Naive thymus-derived CD4-positive, alpha-beta T cell (primary cell): ENCODE data around the gene MED13L. TPM values are rescaled to one million over a fixed set of nuclear protein-coding genes. Genes with fewer than 3 reads are reported as not detected.
"Not testable (repeated sequence)": the region's sequence is repeated elsewhere in the genome, so short reads cannot be mapped to it uniquely, and the experiment has no call there.

Experiments
- ATAC-seq: fragments of 150-1000 bp; cut with Tn5 transposase; 2 replicates; pipeline ENCODE4 v1.10.0; 2021; ENCODE audit warnings: mild to moderate bottlenecking, moderate library complexity
- CTCF ChIA-PET: fragments of 350-600 bp; sonication (Branson Sonifier 250); formaldehyde crosslinking; loops from one replicate; lab custom pipeline; 2021; ENCODE audit warnings: antibody characterized with exemption; lab: Charles Lee
- POLR2A ChIA-PET: fragments of 350-600 bp; sonication (Branson Sonifier 250); formaldehyde crosslinking; loops from one replicate; lab custom pipeline; 2021; ENCODE audit warnings: antibody characterized with exemption, inconsistent platforms; lab: Charles Lee
- DNase-seq, 9 donors: peaks; one replicate each; pipeline versions ENCODE4 v3.0.0 to v3.0.0-alpha.2; 2020 to 2022; ENCODE audit warnings: mixed read lengths in 1 of 9
- H3K27ac ChIP-seq: one replicate; pipeline ENCODE4 v1.7.0; 2013; ENCODE audit warnings: mild to moderate bottlenecking, low read depth, low read length, moderate library complexity
- H3K27me3 ChIP-seq, 2 donors: one replicate each; pipeline ENCODE4 v1.7.0; 2013; ENCODE audit warnings: low read length in 2 of 2, mild to moderate bottlenecking in 2 of 2, moderate library complexity in 2 of 2; ENCODE audit not compliant: control insufficient read depth in 2 of 2, insufficient read depth in 2 of 2
- H3K36me3 ChIP-seq, 3 experiments: 1 replicate in 2 of 3; 2 replicates in 1 of 3; pipeline ENCODE4 v1.7.0; 2013; ENCODE audit warnings: low read length in 3 of 3, mild to moderate bottlenecking in 3 of 3, moderate library complexity in 1 of 3; ENCODE audit not compliant: insufficient read depth in 3 of 3, control insufficient read depth in 2 of 3
- H3K4me1 ChIP-seq, 2 donors: one replicate each; pipeline ENCODE4 v1.7.0; 2013; ENCODE audit warnings: low read length in 2 of 2, mild to moderate bottlenecking in 2 of 2, moderate library complexity in 1 of 2; ENCODE audit not compliant: control insufficient read depth in 2 of 2, insufficient read depth in 2 of 2
- H3K4me3 ChIP-seq: 2 replicates; pipeline ENCODE4 v1.7.0; 2013; ENCODE audit warnings: mild to moderate bottlenecking, low read length
- H3K9me3 ChIP-seq, 3 experiments: 1 replicate in 2 of 3; 2 replicates in 1 of 3; pipeline ENCODE4 v1.7.0; 2013; ENCODE audit warnings: low read length in 3 of 3; ENCODE audit not compliant: control insufficient read depth in 2 of 3
- H3K27ac Mint-ChIP-seq, 9 donors: one replicate each; pipeline ENCODE4 v1.8.0; 2020 to 2022; ENCODE audit warnings: mixed read lengths in 9 of 9, mild to moderate bottlenecking in 8 of 9, moderate library complexity in 5 of 9, inconsistent platforms in 2 of 9
- H3K27me3 Mint-ChIP-seq, 5 donors: one replicate each; pipeline ENCODE4 v1.8.0; 2021 to 2022; ENCODE audit warnings: mixed read lengths in 5 of 5, mild to moderate bottlenecking in 1 of 5
- H3K36me3 Mint-ChIP-seq, 5 donors: one replicate each; pipeline ENCODE4 v1.8.0; 2020 to 2022; ENCODE audit warnings: mixed read lengths in 5 of 5, mild to moderate bottlenecking in 3 of 5, inconsistent platforms in 1 of 5
- H3K4me1 Mint-ChIP-seq, 7 donors: one replicate each; pipeline ENCODE4 v1.8.0; 2020 to 2022; ENCODE audit warnings: mixed read lengths in 7 of 7, mild to moderate bottlenecking in 3 of 7, inconsistent platforms in 1 of 7
- H3K4me3 Mint-ChIP-seq, 10 donors: one replicate each; pipeline ENCODE4 v1.8.0; 2020 to 2022; ENCODE audit warnings: mild to moderate bottlenecking in 10 of 10, mixed read lengths in 10 of 10, moderate library complexity in 6 of 10, inconsistent platforms in 2 of 10
- H3K9me3 Mint-ChIP-seq, 11 donors: one replicate each; pipeline ENCODE4 v1.8.0; 2020 to 2022; ENCODE audit warnings: mixed read lengths in 11 of 11, mild to moderate bottlenecking in 4 of 11, inconsistent platforms in 1 of 11, moderate library complexity in 1 of 11
- intact Hi-C, 2 donors: fragments of 100-400 bp; cut with micrococcal nuclease; formaldehyde crosslinking; loops; one replicate each; pipeline ENCODE4 v1.15.1; 2023
- polyA plus RNA-seq, 2 donors: library from polyadenylated mRNA; unstranded; fragments of 300-500 nt; fragmentation: Illumina TruSeq; gene quantifications; one replicate each; pipeline ENCODE4 v1.2.3, GENCODE V29; 2021
- total RNA-seq, 6 experiments: library from RNA in 5 of 6; stranded (reverse) in 5 of 6; gene quantifications; 1 replicate in 5 of 6; 2 replicates in 1 of 6; pipeline ENCODE4 v1.2.3 and lab custom pipeline; 2021 to 2026

The MED13L gene
- total and polyA plus RNA-seq, 7 experiments from 2014 or later, result 8.3 to 283 (median 155) TPM

GRCh38 chr12:115979351-115979750, 298.1 kb downstream of the MED13L start:
- no peak overlapping the region for H3K27ac ChIP-seq
- ATAC-seq (no peak), DNase-seq (no peak)
- peaks cover 12 to 61% (median 14%) of the 10 kb centered on the region in 5 donors for H3K36me3 Mint-ChIP-seq
- H3K4me1 Mint-ChIP-seq, result peaks cover 0 to 6% (median 0%) of the 10 kb centered on the region in 7 donors
- H3K27ac Mint-ChIP-seq, result no peak overlapping the region
- no peak overlapping the region for H3K4me3 Mint-ChIP-seq
- H3K36me3 ChIP-seq, result peaks cover 7 to 51% (median 17%) of the 10 kb centered on the region in 3 experiments
- H3K9me3 ChIP-seq, result no peaks in the 10 kb centered on the region
- ChIA-PET CTCF (interaction anchor here (1.2 kb wide), 1 partner anchor 729 kb away, joined by 3 read pairs; no protein-coding TSS in a partner anchor), POLR2A (interaction anchor here (0.6 kb wide), 2 partner anchors 558 to 1062 kb away, joined by 3 to 5 read pairs; no protein-coding TSS in a partner anchor)
- no peaks in the 10 kb centered on the region for H3K9me3 Mint-ChIP-seq
- H3K4me3 ChIP-seq, result no peak overlapping the region
- H3K27me3 Mint-ChIP-seq, result no peaks in the 10 kb centered on the region
- no peaks in the 10 kb centered on the region for H3K27me3 ChIP-seq
- H3K4me1 ChIP-seq, result no peaks in the 10 kb centered on the region
- intact Hi-C loops, result no loop called here

GRCh38 chr12:115976829-115977228, 300.7 kb downstream of the MED13L start:
- CTCF ChIA-PET, intact Hi-C loops, H3K27me3 Mint-ChIP-seq, H3K4me3 Mint-ChIP-seq, H3K4me1 ChIP-seq, H3K9me3 ChIP-seq, H3K9me3 Mint-ChIP-seq, H3K4me3 ChIP-seq, ATAC-seq, POLR2A ChIA-PET, H3K27ac ChIP-seq, H3K27me3 ChIP-seq, DNase-seq: not testable (repeated sequence)
- H3K36me3 ChIP-seq, result peaks cover 7 to 47% (median 9%) of the 10 kb centered on the region in 3 experiments
- Mint-ChIP-seq H3K36me3 (peaks cover 13 to 60% (median 15%) of the 10 kb centered on the region in 5 donors), H3K27ac (peak overlapping the region in 1 of 9 donors; percentile 8), H3K4me1 (peaks cover 0 to 16% (median 1%) of the 10 kb centered on the region in 7 donors)

- Mint-ChIP-seq H3K4me1 (peaks cover 0 to 11% (median 3%) of the 10 kb centered on the region in 7 donors), H3K27me3 (no peaks in the 10 kb centered on the region), H3K4me3 (no peak overlapping the region), H3K9me3 (no peaks in the 10 kb centered on the region), H3K27ac (peak overlapping the region in 3 of 9 donors; percentile 1 to 38 (median 4)), H3K36me3 (peaks cover 19 to 65% (median 26%) of the 10 kb centered on the region in 5 donors)
- peaks cover 1 to 54% (median 8%) of the 10 kb centered on the region in 3 experiments for H3K36me3 ChIP-seq
- DNase-seq, result no peak
- CTCF ChIA-PET, result no interaction called here
- POLR2A ChIA-PET, result no interaction called here
- H3K4me1 ChIP-seq, result no peaks in the 10 kb centered on the region
- H3K27ac ChIP-seq, result no peak overlapping the region
- no peaks in the 10 kb centered on the region for H3K27me3 ChIP-seq
- ATAC-seq, result no peak
- intact Hi-C loops, result no loop called here
- no peaks in the 10 kb centered on the region for H3K9me3 ChIP-seq
- no peak overlapping the region for H3K4me3 ChIP-seq
Observed at GRCh38 chr12:115975411-115975810, 302.1 kb downstream of the MED13L start.

- H3K4me1 ChIP-seq, result no peaks in the 10 kb centered on the region
- DNase-seq (no peak), ATAC-seq (no peak)
- Mint-ChIP-seq H3K27ac (peak overlapping the region in 2 of 9 donors; percentile 12 to 50), H3K4me1 (peaks cover 0 to 11% (median 3%) of the 10 kb centered on the region in 7 donors), H3K4me3 (no peak overlapping the region), H3K27me3 (no peaks in the 10 kb centered on the region), H3K36me3 (peaks cover 16 to 63% (median 29%) of the 10 kb centered on the region in 5 donors), H3K9me3 (no peaks in the 10 kb centered on the region)
- POLR2A ChIA-PET, result interaction anchor here (0.6 to 0.7 kb wide), 2 partner anchors 17 to 22 kb away, joined by 4 to 5 read pairs; no protein-coding TSS in a partner anchor
- H3K4me3 ChIP-seq, result no peak overlapping the region
- intact Hi-C loops, result no loop called here
- peaks cover 0 to 55% (median 8%) of the 10 kb centered on the region in 3 experiments for H3K36me3 ChIP-seq
- H3K27ac ChIP-seq, result no peak overlapping the region
- H3K9me3 ChIP-seq, result no peaks in the 10 kb centered on the region
- CTCF ChIA-PET, result no interaction called here
- H3K27me3 ChIP-seq, result no peaks in the 10 kb centered on the region
Observed at GRCh38 chr12:115973968-115974724, 303.3 kb downstream of the MED13L start.

GRCh38 chr12:115973066-115973465, 304.4 kb downstream of the MED13L start:
- H3K36me3 Mint-ChIP-seq, result peaks cover 19 to 73% (median 34%) of the 10 kb centered on the region in 5 donors
- H3K4me3 ChIP-seq, result no peak overlapping the region
- no peaks in the 10 kb centered on the region for H3K4me1 ChIP-seq
- DNase-seq (no peak), ATAC-seq (no peak)
- H3K4me1 Mint-ChIP-seq, result peaks cover 0 to 12% (median 3%) of the 10 kb centered on the region in 7 donors
- no peak overlapping the region for H3K4me3 Mint-ChIP-seq
- no peaks in the 10 kb centered on the region for H3K9me3 Mint-ChIP-seq
- H3K27ac Mint-ChIP-seq, result peak overlapping the region in 3 of 9 donors; percentile 29 to 58 (median 43)
- H3K36me3 ChIP-seq, result peaks cover under 1 to 66% (median 8%) of the 10 kb centered on the region in 3 experiments
- no peak overlapping the region for H3K27ac ChIP-seq
- no peaks in the 10 kb centered on the region for H3K9me3 ChIP-seq
- no peaks in the 10 kb centered on the region for H3K27me3 Mint-ChIP-seq
- POLR2A ChIA-PET, result no interaction called here
- H3K27me3 ChIP-seq, result no peaks in the 10 kb centered on the region
- CTCF ChIA-PET, result no interaction called here
- intact Hi-C loops, result no loop called here

GRCh38 chr12:115972241-115972640, 305.3 kb downstream of the MED13L start:
- no peaks in the 10 kb centered on the region for H3K27me3 Mint-ChIP-seq
- H3K36me3 Mint-ChIP-seq, result peaks cover 21 to 68% (median 36%) of the 10 kb centered on the region in 5 donors
- Histone ChIP-seq H3K27ac (no peak overlapping the region), H3K4me1 (no peaks in the 10 kb centered on the region), H3K36me3 (peaks cover 5 to 73% (median 8%) of the 10 kb centered on the region in 3 experiments), H3K4me3 (no peak overlapping the region), H3K9me3 (no peaks in the 10 kb centered on the region), H3K27me3 (no peaks in the 10 kb centered on the region)
- peak overlapping the region in 1 of 9 donors; percentile 6 for H3K27ac Mint-ChIP-seq
- H3K4me1 Mint-ChIP-seq, result peaks cover 0 to 16% (median 1%) of the 10 kb centered on the region in 7 donors
- no peaks in the 10 kb centered on the region for H3K9me3 Mint-ChIP-seq
- no peak for DNase-seq
- no peak for ATAC-seq
- intact Hi-C loops, result no loop called here
- CTCF ChIA-PET, result no interaction called here
- H3K4me3 Mint-ChIP-seq, result no peak overlapping the region
- POLR2A ChIA-PET, result no interaction called here
